NCI-H446 (cell line): ENCODE results near the gene EFNA4.

Source experiments
- DNase-seq, 2 experiments: peaks; one replicate each; lab custom pipeline; 2025; lab: John Stamatoyannopoulos, UW

EFNA4 gene, protein sequence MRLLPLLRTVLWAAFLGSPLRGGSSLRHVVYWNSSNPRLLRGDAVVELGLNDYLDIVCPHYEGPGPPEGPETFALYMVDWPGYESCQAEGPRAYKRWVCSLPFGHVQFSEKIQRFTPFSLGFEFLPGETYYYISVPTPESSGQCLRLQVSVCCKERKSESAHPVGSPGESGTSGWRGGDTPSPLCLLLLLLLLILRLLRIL

DNA sequence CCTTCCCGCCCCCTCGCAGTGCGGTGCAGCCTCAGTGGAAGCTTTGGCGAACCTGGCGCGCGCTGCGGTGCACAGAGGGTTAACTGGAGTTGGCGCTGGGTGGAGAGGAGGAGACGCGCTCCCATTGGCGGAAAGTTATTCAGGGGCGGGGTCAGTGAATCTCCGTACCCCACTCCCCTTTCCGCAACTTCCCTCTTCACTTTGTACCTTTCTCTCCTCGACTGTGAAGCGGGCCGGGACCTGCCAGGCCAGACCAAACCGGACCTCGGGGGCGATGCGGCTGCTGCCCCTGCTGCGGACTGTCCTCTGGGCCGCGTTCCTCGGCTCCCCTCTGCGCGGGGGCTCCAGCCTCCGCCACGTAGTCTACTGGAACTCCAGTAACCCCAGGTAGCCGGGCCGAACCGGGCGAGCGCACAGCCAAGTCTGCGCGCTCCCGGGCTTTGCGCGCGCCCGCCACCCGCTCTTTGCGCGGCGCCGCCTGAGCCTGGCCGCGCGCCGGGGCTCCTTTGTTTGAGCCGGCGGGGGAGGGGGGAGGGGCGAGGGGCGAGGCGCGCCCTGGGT lies at the start of gene EFNA4:
Gene EFNA4 (plus strand): TSS at position 191 of the 561 bp plus-strand sequence. CDS start 84 bp downstream, at position 275.
- DNase-seq, result peak; percentile 28 to 73

DNA sequence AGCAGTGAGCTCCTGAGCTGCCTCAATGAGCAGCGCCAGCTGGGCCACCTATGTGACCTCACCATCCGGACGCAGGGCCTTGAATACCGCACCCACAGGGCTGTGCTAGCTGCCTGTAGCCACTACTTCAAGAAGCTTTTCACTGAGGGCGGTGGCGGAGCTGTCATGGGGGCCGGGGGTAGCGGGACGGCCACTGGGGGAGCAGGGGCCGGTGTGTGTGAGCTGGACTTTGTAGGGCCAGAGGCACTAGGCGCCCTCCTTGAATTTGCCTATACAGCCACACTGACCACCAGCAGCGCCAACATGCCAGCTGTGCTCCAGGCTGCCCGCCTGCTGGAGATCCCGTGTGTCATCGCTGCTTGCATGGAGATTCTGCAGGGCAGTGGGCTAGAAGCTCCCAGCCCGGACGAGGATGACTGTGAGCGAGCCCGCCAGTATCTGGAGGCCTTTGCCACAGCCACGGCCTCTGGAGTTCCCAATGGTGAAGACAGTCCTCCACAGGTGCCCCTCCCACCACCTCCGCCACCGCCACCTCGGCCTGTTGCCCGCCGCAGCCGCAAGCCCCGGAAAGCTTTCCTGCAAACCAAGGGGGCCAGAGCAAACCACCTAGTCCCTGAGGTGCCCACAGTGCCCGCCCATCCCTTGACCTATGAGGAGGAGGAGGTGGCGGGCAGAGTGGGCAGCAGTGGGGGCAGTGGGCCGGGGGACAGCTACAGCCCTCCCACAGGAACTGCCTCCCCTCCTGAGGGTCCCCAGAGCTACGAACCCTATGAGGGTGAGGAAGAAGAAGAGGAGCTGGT lies 48.6 kb upstream of the EFNA4 start:
- no peak for DNase-seq

DNA sequence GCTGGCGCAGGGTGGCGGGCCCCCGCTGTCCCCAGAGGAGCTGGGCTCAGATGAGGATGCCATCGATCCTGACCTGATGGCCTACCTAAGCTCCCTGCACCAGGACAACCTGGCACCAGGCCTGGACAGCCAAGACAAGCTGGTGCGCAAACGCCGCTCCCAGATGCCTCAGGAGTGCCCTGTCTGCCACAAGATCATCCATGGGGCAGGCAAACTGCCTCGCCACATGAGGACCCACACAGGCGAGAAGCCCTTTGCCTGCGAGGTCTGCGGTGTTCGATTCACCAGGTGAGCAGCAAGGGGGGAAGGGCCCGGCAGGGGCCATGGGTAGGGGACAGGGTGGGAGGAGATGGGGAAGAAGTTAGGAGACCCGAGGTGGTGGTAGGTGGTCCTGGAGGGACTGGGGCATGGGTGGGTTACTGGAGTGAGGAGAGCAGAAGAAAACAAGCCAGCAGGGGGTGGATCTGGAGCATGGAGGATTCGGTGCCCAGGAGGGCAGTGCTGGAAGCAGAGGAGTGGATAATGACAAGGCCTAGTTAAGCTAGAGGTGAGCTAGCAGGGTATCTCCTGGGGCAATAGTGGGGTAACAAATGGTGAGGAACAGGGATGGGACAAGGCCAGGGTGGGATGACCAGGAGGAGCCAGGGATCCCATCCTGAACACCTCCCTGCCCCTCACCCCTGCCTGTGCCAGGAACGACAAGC lies 47.9 kb upstream of the EFNA4 start:
- DNase-seq, result no peak

DNA sequence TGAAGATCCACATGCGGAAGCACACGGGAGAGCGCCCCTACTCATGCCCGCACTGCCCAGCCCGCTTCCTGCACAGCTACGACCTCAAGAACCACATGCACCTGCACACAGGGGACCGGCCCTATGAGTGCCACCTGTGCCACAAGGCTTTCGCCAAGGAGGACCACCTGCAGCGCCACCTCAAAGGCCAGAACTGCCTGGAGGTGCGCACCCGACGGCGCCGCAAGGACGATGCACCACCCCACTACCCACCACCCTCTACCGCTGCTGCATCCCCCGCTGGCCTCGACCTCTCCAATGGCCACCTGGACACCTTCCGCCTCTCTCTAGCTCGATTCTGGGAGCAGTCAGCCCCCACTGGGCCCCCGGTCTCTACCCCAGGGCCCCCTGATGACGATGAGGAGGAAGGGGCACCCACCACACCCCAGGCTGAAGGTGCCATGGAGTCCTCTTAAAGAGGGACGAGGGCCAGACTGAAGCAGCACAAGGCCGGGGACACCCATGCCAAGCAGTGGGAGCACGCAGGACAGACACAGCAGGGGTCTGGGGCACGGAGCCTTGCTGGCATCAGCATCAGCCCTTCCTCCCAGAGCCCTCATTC lies 47.2 kb upstream of the EFNA4 start:
- DNase-seq, result no peak

DNA sequence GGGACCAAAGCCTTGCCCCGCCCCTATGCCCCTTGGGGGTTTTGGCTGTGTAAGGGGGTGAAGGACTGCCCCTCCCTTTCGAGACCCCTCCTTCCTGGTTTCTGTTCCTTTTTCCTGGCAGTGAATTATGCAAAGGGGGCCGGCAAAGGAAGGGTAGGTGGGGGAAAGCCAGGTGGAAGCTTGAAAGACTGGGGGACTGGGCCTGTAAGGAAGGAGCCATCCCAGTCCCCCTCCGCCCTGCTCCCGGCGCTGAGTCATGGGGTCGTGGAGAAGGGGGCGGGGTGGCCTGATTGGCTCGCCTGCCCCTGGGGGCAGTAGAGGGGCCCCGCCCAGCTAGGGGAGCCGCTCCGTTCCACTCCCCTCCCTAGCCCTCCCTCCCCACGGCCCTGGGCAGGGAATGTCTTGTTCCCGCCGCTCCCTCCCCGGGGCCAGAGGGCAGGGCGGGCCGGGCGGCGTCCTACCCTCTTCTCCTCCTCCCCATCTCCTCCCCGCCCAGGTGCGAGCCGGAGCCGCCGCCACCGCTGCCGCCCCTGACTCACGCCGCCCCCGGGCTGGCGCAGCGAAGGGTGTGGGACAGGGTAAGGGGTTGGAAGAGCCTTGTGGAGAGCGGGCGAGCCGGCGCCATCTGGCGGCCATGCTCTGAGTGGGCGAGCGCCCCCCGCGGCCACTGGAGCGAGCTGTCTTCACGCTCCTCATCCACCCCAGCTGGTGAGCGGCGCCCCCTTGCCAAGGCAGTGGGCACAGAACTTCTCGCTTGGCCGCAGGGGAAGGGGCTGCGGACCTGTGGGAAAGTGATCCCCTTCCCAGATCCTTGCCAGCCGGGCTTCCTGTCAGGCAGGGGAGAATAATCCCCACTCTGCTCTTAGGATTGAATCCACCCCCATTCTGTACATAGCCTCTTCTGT lies 46.2 kb upstream of the EFNA4 start:
- peak; percentile 69 to 87 for DNase-seq

DNA sequence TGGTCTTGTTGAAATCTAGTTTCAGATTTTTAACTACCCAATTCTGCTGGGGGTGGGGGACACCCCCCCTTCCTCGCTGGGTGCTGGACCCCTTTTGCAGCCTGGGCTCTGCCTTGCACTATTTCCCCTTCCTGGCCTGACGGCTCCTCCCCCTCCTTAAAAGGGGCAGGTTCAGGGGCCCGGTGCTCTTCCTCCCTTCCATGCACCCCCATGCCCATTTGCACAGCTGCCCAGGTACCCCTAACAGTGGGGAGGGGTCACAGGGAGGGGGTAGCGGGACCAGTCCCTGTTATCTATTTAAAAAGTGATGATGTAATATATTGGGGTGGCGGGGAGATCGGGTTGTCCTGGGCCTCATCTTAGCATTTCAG lies 45.6 kb upstream of the EFNA4 start:
- DNase-seq, result no peak

DNA sequence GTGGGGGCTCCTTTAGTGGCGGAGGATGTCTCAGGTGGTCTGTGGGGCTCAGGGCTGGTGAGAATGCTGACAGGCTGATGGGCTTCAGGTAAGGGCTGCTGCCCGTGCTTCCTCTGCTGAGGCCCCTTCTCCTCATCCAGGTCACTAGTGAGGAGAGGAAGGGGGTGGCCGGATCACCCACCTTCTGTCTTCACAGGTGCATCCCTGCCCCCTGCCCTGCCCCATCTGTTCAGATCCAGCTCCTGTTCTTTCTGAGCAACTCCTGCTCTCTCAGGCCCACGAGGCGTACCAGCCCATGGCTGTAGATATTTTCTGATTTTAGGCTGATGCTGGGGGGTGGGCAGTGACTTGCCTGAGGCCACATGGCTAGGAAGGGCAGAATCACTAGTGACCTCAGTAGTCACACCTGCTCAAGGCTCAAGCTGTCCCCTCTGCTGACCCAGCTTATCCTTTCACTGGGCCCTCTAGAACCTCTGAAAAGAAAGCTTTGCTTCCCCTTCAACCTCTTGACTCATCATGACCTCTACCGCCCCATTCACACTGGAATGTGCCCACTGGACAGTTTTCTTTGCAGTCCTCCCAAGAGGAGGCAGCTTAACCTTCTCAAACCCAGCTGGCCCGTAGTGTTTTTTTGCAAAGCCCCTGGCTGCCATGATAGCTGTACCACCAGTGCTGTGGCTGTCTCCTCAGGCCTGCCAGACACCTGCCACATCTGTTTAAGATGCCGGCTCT lies 44.8 kb upstream of the EFNA4 start:
- DNase-seq, result no peak

DNA sequence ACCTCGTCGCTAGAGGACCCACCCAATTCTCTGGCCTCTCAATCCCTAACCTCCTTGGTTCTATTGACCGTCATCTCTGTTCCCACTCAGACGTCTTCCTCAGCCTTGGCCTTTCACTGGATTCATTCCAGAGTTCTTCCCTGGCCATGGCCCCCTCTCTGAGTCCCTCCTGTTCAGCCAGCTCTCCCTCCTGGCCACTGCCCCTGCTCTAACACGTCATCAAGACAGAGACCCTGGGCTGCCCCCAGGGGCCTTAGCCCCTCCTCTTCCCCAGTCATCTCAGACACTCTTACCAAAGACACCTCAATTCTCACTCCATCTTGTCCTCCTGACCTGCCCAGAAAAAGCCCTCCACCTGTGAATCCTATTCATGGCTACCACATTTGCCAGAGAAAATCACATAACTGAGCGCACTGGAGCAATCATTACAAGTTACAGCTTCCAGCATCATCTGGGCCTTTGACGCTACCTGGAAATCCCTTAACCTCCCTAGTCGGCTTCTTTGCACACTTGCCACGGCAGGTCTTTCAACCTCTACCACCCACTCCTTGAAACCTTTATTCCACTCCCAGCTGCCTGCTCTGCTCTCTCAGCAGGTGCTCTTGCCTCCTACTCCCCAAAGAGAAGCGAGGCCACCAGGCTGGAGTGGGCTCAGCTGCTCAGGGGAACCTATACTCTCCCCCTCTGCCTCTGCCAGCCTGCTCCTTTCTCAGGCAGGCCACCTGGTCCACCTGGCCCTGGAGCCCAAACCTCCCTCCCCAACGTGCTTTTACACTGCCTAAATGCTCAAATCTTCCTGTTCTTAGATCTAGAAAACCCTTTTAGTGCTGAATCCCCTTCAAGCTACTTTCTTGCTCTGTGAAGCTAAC lies 43.9 kb upstream of the EFNA4 start:
- no peak for DNase-seq

DNA sequence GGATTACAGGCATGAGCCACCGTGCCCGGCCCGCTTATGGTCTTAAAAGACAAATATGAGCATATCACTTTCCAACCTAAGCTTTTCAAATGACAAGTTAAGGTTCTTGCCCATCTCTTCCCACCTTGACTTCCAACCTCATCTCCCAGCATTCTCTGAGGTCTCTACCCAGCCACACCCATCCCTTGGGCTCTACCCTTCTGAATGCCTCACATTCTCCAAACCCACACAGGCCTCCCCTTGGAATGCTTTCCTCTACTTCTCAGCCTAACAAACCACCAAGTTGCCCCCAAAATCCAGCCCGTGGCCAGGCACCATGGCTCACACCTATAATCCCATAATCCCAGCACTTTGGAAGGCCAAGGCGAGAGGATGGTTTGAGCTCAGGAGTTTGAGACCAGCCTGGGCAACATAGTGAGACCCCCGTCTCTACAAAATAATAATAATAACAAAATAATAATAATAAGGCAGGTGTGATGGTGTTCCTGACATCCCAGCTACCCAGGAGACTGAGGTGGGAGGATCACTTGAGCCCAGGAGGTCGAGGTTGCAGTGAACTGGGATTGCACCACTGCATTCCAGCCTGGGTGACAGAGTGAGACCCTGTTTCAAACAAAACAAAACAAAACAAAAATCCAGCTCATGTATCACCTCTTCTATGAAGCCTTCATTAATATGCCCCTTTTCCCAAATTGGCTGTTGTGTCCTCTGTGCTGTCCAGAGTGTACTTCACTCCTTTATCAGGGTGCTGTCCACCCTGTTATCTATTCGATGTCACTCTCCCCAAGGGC lies 41.2 kb upstream of the EFNA4 start:
- DNase-seq, result no peak

DNA sequence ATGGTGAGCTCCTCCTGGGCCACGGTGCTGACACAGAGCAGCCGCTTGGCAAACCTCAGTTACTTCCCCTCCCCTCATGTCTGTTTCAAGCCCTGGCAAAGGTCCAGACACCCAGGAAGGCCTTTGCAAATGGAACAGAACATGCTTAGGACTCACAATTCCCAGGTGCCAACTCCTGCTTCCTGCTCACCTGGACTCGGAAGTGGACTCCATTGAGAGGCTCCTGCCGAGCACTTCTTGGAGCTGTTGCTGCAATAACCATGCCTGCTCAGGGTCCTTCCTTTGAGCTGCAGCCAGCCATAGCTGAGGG lies 40.7 kb upstream of the EFNA4 start:
- no peak for DNase-seq

DNA sequence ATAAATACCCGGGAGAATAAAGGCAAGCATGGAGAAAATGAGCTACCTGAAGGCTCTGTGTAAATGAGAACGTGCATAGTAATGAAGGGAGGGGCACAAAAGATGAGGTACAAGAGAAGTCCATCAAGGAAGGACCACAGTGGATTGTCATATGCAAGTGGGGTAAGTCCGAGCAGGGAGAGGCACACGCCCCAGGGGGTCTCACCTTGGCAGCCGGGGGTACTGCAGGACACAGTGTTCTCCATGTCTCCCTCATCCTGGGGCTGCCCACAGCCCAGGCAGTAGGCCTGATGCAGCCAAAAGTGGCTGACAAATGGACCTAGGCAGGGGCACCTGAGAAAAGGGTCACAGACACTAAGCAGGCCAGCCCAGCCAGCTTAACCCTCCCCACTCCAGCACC lies 39.9 kb upstream of the EFNA4 start:
- no peak for DNase-seq

DNA sequence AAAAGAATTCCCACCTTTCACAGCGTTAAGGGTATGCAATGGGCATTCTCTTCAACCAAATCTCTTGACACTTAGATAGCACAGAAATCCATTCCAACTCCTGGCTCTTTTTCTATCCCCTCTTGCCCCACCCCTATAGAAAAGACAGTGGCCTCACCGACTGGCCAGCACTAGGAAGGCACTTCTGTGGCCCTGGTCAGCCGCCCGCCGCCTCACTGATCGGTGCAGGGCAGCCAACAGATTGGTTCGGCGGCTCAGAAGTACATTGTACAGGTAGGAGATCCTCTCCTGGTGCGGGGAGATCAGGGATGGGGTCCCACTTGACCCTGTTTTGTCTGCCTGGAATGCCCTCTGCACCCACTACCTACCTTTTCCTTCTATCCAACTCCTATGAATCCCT lies 39.2 kb upstream of the EFNA4 start:
- no peak for DNase-seq

DNA sequence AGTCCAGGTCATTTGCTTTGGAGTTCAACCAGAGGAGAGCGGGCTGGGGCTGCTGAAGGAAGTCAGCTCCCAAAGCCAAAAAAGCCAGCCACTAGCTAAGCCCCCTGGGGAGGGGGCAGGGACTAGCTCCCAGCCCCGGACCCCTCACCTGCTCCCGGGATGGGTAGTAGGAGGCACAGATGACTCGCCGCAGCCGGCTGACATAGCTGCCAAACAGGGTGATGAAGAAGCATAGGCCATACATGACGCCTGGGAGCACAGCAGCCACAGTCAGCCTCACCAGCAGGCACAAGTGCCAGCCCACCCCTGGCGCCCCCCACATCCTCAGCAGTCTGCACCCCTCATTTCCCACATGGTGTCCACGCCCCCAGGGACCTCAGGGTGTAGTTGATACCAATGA lies 37.4 kb upstream of the EFNA4 start:
- no peak for DNase-seq

DNA sequence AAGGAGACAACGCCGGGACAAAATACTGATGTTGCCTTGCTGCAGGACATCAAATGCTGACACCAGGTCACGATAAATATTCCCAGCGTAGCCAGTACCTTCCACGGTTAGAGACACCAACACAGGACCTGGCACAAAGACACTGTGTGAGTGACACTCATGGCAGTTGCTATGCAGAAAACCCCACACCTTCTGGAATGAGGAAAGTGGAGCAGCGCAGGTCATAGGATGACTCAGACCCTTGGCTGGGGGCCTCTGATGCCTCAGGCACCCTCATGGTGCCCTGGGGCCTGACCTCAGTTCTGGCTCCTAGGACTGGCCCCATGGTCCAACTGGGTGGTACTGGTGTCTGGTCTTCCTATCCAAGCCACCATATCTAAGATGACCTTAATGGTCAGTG lies 37.0 kb upstream of the EFNA4 start:
- no peak for DNase-seq

DNA sequence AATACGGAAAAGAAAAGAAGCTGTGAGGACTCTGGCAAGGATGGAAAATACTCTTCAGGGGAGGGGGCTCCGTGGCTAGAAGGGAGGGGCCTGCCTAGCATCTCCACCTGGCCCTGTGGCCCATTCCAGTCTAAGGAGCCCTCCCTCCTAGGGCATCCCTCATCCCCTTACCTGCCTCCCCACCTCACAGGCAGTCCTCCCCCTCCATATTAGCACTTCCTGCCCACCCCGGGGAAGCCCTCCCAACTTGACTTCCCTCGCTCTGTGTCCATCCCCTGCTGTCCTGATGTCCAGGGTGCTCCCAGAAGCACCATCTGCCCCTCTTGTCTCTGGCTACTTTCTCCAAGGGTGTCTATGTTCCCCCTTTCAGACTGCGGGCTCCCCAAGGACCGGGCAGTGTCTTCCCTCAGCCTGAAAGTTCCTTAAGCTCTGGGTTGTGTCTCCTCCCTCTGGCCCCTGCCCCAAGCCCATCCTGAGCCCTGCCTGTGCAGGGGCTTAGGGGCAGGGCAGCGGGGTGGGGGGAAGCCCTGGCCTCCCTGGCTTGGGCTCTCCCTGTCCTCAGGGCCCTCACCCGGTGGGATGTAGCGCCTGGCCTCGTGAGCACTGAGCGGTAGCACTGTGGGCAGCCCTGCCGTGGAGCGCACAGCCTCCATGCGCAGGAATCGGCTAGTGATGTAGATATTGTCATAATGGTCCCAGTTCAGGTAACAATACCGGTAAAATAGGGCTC lies 33.9 kb upstream of the EFNA4 start:
- no peak for DNase-seq

DNA sequence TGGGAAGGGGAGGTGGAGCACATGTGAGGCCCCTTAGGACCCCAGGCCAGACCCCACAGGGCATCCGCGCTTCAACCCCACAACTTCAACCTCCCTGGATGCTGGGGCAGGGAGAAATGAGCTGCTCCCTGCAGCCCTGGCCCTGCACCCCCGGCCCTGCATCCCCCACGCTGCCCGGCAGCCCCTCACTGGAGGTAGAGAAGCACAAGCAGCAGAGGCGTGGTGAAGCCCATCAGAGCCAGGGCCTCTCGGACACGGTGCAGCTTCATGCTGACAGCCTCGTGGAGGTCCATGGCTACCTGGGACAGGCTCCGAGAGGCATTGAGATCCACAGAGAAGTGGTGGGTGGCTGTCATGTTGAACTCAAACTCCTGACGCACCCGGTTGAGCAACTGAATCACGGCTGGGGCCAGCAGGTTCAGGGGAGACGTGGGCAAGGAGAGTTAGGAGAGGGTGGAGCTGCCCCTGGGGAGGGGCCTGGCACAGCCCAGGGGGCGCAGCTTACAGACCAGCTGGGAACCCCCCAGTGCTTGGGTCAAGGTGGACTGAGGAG lies 33.2 kb upstream of the EFNA4 start:
- no peak for DNase-seq

DNA sequence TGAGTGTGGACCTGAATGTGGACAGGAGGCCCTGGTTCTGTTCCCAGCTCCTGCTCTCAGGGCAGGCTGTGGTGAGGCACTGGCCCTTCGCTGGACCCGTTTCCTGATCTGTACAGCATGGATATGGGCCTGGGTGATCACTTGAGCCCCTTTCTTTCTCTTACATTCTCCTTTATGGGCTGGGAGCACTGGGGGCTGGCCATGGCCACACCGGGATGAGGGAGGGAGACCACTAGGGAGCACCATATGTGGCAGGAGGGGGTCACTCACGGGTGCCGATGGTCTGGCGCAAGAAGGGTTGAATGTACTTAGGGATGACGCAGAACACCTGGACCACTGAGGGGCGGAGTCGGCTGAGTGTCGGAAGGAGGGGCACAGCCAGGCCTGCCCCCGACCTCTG lies 32.6 kb upstream of the EFNA4 start:
- no peak for DNase-seq

DNA sequence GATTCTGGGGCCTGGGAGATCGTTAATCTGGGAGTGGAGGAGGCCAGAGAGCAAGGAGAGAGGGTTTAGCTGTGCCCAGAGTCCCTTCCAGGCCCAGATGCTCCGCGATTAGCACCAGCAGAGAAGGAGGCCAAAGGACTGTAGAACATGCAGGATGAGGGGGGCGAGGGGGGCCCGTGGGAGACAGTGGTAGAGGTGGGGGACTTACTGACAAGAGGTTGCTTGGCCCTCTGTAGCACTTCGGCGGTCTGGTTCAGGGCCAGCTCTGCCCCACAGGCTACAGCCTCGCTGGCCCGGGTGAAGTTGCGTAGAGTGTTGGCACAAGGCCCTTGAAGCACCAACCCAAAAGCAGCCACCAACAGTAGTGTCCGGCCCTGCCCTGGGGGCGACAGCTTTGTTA lies 30.7 kb upstream of the EFNA4 start:
- DNase-seq, result no peak
